Activated B cell treated with CpG ODN at 0.5 μM for 24 hours (primary cell): ENCODE results near the gene WDR88. TPM values are rescaled to one million over a fixed set of nuclear protein-coding genes. Genes with fewer than 3 reads are reported as not detected.
A peak's percentile ranks its signal among the peaks of the same experiment; 100 is the strongest.

Source experiments
- ATAC-seq: fragments of 200-7000 bp; cut with Tn5 transposase; one replicate; pipeline ENCODE4 v1.10.0; 2021; ENCODE audit warnings: low read depth, mild to moderate bottlenecking, moderate library complexity
- CTCF ChIA-PET: fragments of 350-600 bp; sonication (Branson Sonifier 250); formaldehyde crosslinking; loops from one replicate; lab custom pipeline; 2021; ENCODE audit warnings: antibody characterized with exemption; lab: Charles Lee
- POLR2A ChIA-PET: fragments of 350-600 bp; sonication (Branson Sonifier 250); formaldehyde crosslinking; loops from one replicate; lab custom pipeline; 2021; ENCODE audit warnings: antibody characterized with exemption; lab: Charles Lee
- DNase-seq: peaks from one replicate; pipeline ENCODE4 v3.0.0; 2022
- H3K27ac Mint-ChIP-seq: one replicate; pipeline ENCODE4 v1.8.0; 2020; ENCODE audit warnings: mixed read lengths
- H3K27me3 Mint-ChIP-seq: one replicate; pipeline ENCODE4 v1.8.0; 2021; ENCODE audit warnings: mixed read lengths
- H3K36me3 Mint-ChIP-seq: one replicate; pipeline ENCODE4 v1.8.0; 2021; ENCODE audit warnings: low read depth, mixed read lengths
- H3K4me1 Mint-ChIP-seq: one replicate; pipeline ENCODE4 v1.8.0; 2021; ENCODE audit warnings: mixed read lengths
- H3K4me3 Mint-ChIP-seq: one replicate; pipeline ENCODE4 v1.8.0; 2020; ENCODE audit warnings: mild to moderate bottlenecking, mixed read lengths
- H3K9me3 Mint-ChIP-seq: one replicate; pipeline ENCODE4 v1.8.0; 2020; ENCODE audit warnings: mixed read lengths
- CTCF ChIP-seq: fragments of 200-600 bp; IDR thresholded peaks from one replicate; pipeline ENCODE4 v1.8.0; 2022; ENCODE audit warnings: antibody characterized with exemption, mild to moderate bottlenecking
- intact Hi-C: fragments of 100-400 bp; cut with micrococcal nuclease; formaldehyde crosslinking; loops from one replicate; pipeline ENCODE4 v1.15.1; 2024
- total RNA-seq: library from RNA; stranded (reverse); gene quantifications from 2 replicates; pipeline ENCODE4 v1.2.3, GENCODE V29; 2022

WDR88 gene
- total RNA-seq, 1 donor from 2014 or later, result 0.51 TPM

DNA sequence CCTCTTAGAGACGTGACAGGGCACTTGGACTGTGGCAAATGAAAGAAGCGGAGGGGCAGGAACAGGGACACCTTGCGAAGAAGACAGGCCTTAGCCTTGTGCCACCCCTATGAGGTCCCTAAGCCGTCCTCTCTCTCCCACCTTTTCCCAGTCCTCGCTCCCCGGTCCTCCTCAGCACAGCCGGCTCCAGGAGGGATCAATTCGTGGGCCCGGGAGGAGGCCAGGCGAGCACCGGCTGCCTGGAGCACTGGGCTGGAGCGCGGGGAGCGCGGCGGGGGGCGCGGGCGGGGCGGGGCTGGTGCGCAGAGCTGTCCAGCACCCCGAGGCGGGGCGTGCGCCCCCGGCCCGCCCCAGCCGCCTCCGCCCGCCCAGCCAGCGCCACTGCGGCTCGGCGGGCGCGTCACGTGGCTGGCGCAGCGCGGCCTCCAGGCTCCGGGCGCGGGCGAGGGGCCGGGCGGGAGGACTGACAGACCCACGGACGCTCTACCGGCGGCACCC, 62.0 kb downstream of the WDR88 start, which contains the start of gene LRP3:
Gene LRP3, plus strand, starts transcription at position 466 of the 498 bp plus-strand sequence. CDS start 456 bp downstream, outside the sequence.
- Mint-ChIP-seq H3K27me3 (peaks cover 34% of the 10 kb centered on the region), H3K4me1 (peaks cover 7% of the 10 kb centered on the region), H3K9me3 (no peaks in the 10 kb centered on the region), H3K36me3 (no peaks in the 10 kb centered on the region), H3K27ac (no peak within 1 kb of the TSS), H3K4me3 (peak within 1 kb of the TSS; percentile 11)
- ChIA-PET POLR2A (no interaction called here), CTCF (no interaction called here)
- DNase-seq (no peak), ATAC-seq (no peak)
- intact Hi-C loops, result no loop called here
- no peak for TF ChIP-seq CTCF

GRCh38 chr19:33194532-33194885, 62.6 kb downstream of the WDR88 start:
- peaks cover 7% of the 10 kb centered on the region for H3K4me1 Mint-ChIP-seq
- H3K27ac Mint-ChIP-seq, result no peak overlapping the region
- ATAC-seq (no peak), DNase-seq (no peak)
- intact Hi-C loops, result no loop called here
- peaks cover 34% of the 10 kb centered on the region for H3K27me3 Mint-ChIP-seq
- no peaks in the 10 kb centered on the region for H3K36me3 Mint-ChIP-seq
- TF ChIP-seq CTCF, result no peak
- H3K9me3 Mint-ChIP-seq, result no peaks in the 10 kb centered on the region
- POLR2A ChIA-PET, result no interaction called here
- H3K4me3 Mint-ChIP-seq, result no peak overlapping the region
- CTCF ChIA-PET, result no interaction called here

DNA sequence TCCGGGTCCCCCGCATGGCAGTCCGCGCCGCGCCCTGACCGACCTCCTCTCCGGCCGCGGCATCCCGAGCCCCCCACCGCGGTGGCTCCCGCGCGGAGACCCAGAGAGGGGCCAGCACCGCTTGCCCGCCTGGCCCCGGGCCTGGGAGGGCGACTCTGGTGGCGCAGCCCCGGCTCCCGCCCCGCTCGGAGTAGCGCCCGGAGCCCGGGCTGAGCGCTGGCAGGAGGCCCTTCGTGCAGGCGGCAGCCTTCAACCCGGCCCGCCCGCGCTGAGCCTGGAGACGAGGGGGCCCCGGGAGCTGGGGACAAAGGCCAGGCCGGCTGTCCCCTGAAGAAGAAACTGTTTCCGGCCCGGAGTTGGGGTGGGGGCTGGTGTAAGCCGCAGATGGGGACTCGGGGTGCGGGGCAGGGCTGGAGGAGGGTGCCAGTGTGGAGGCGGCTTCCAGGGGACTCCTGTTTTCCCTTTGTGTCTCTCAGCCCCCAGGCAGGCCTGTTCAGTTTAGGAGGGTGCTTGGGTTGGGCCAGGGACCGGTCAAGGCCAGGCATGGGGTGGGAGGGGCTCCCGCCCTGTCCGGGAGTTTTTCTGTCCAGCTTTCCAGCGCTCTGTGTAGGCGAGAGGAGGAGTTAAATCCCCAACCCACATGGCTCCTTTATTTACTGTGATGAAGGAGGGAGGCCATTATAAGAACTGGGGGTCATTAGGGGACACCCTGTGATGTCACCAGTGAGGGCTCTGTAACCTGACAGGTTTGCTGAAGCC, 63.2 kb downstream of the WDR88 start:
- no peak for DNase-seq
- ChIA-PET POLR2A (no interaction called here), CTCF (no interaction called here)
- no peak for ATAC-seq
- intact Hi-C loops, result no loop called here
- no peaks in the 10 kb centered on the region for H3K9me3 Mint-ChIP-seq
- no peaks in the 10 kb centered on the region for H3K36me3 Mint-ChIP-seq
- no peak overlapping the region for H3K4me3 Mint-ChIP-seq
- H3K27me3 Mint-ChIP-seq, result peaks cover 34% of the 10 kb centered on the region
- peaks cover 7% of the 10 kb centered on the region for H3K4me1 Mint-ChIP-seq
- no peak overlapping the region for H3K27ac Mint-ChIP-seq
- no peak for TF ChIP-seq CTCF

DNA sequence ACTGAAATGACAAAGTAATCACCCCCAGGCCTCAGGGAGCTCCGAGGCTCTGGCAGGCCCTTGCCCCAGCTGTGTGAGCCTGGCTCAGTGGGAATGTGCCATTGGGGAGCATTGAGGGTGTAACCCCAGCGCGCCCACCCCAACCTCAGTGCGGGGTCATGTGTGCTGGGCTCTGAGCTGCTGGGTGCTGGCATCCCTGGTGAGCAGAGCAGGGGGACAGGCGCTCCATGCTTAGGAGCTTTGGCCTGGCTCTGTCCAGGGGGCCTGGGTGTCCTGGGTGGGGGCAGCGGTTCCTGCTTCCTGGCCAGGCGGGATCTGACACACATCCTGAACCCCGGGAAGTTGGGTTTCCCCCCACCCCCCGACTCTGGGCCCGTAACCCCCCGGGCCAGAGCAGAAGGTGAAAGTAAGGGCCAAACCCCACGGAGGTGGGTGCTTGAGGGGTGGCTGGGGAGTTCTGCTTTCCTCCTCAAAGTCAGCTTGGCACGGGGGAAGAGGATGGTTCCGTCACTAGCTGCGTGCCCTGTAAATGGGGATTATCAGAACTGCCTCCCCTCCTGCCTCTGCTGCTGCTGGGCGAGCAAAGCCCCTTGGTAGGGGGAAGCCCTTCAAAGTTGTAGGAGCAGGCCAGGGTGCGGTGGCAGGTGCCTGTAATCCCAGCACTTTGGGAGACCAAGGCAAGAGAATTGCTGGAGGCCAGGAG, 63.9 kb downstream of the WDR88 start:
- no peak overlapping the region for H3K4me3 Mint-ChIP-seq
- H3K36me3 Mint-ChIP-seq, result no peaks in the 10 kb centered on the region
- no peaks in the 10 kb centered on the region for H3K9me3 Mint-ChIP-seq
- ChIA-PET CTCF (no interaction called here), POLR2A (interaction anchor here (0.6 kb wide), 1 partner anchor 220 kb away, joined by 3 read pairs; no protein-coding TSS in a partner anchor)
- peaks cover 7% of the 10 kb centered on the region for H3K4me1 Mint-ChIP-seq
- DNase-seq, result no peak
- H3K27me3 Mint-ChIP-seq, result peaks cover 34% of the 10 kb centered on the region
- H3K27ac Mint-ChIP-seq, result no peak overlapping the region
- intact Hi-C loops, result no loop called here
- ATAC-seq, result no peak
- TF ChIP-seq CTCF, result no peak
